Inflammatory macrophage (primary cell): ENCODE data around the gene OBP2A.
"Not testable (repeated sequence)": the region's sequence is repeated elsewhere in the genome, so short reads cannot be mapped to it uniquely, and the experiment has no call there.

Experiments used
- DNase-seq, 2 donors: peaks; one replicate each; pipeline ENCODE4 v3.0.0-alpha.2; 2020 to 2022

The OBP2A gene

DNA sequence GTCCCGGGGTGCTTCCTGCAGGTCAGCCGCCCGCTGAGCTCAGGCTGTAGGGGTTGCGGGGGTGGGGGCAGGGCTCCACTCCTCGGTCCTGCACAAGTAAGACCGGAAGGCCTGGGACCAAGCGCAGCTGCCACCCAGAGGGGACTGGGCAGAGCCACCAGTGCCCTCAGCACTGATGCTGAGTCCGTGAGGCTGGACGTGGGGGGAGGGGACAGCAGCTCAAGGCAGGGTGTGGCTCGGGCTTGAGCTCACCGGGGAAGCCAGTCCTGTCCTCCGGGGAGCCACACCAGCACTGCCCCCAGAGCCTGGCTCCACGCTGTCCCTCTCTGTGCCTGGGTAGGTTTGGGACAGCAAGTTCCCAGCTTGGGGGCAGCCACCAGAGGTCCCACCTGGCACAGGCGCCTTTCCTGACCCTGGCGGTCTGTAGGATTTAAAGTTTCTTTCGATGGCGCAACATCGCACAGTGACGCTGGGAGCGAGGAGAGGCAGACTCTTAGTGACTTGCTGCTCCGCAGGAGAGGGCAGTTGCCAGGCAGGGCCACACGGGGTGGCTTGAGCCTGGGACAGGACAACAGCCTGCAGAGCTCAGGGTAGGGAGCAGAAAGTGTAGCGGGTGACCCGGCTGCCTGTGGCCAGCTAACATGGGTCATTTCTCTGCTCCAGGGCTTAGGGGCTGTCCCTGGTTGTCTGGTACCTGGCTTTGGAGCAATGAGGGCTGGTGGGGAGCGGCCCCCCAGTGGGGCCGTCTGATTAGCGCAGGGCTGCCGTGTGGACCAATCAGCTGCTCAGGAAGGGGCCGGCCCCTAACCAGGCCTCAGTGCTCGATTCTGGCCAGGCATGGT is 19.0 kb upstream of the OBP2A start:
- DNase-seq: no peak

DNA sequence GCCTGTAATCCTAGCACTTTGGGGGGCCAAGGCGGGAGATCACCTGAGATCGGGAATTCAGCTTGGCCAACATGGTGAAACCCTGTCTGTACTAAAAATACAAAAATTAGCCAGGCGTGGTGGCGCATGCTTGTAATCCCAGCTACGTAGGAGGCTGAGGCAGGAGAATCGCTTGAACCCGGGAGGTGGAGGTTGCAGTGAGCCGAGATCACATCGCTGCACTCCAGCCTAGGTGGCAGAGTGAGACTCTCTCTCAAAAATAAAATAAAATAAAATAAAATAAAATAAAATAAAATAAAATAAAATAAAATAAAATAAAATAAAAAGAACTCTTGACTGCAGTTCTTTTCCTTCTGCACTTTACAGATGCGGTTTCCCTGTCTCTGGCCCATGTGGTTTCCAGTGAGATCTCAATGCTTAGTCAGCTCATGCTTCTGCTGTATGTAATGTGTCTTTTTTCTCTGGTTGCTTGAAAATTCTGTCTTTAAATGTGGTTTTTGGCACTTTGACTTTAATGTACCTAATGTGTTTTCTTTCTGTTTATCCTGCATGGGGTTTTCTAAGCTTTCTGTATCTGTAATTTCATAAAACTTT is 17.0 kb upstream of the OBP2A start:
- not testable (repeated sequence) for DNase-seq

DNA sequence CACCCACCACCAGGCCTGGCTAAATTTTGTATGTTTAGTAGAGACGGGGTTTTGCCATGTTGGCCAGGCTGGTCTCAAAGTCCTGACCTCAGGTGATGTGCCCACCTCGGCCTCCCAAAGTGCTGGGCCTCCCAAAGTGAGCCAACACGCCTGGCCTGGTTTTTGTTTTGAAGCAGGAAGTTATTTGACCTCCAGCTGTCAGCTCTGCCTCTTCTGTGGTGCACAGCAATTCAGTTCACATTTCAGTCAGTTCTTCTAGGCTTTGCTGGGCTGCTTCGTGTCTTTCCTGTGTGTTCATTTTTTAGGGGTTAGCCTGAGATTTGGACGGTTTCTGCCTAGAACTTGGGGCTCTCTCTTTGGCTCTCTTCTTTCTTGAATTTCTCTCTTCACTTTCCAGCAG is 15.8 kb upstream of the OBP2A start:
- no peak for DNase-seq

DNA sequence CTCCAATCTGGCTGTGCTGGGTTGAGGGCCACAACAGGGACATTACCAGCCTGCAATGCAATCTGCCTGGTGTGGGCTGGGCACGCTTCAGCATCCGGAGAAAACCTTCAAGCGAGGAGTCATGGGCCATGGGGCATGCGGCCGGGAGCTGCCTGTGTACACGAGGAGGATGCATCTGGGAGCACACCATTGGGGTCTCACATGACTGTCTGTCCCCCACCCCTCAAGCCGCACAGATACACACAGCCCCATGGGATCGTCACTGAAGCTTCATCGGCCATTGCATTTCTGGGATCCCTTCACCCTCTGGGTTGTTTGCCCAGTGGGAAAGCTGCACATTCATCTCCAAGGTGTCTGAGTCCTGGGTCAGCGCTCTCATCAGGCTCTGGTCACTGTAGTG is 14.8 kb upstream of the OBP2A start:
- DNase-seq: no peak

DNA sequence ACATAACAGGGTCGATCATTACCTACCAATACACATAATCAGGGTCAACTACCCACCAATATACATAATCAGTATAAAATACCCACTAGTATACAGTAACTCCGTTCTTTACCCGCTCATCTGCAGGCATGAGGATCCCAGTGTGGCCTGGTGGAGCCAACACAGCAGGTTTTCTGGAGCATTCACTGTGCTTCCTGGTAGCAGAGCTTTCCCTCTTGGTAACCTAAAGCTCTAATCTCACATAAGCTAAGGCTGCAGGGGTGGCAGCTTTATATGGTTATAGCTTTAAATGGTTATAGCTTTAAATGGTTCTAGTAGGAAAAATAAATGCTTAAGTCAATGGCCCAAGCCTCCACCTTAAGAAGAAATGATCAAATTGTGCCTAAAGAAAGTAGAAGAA is 12.8 kb upstream of the OBP2A start:
- DNase-seq: no peak

- no peak for DNase-seq
These were observed 12.3 kb upstream of the OBP2A start for GRCh38 chr9:135533674-135534073.

GRCh38 chr9:135534192-135534711 is 11.7 kb upstream of the OBP2A start:
- DNase-seq: not testable (repeated sequence)

GRCh38 chr9:135534826-135535225 is 11.1 kb upstream of the OBP2A start:
- DNase-seq: not testable (repeated sequence)

DNA sequence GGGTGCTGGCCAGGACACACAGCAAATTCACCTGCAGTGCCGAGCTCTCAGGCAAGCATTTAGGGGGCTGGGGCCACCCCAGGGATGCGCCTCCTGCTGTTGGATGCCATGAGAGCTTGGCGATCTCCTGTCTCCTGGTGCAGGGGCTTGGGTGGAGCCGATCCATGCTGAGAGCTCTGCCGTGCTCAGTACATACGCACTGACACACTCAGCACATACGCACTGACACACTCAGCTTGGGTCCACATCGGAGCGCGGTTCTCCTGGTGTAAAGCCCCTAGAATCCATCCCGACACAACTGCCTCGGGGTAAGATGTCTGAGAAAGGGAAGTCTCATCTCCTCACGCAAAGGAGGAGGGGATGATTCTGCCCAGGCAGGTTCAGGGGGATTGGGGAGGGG is 10.3 kb upstream of the OBP2A start:
- DNase-seq: not testable (repeated sequence)

DNA sequence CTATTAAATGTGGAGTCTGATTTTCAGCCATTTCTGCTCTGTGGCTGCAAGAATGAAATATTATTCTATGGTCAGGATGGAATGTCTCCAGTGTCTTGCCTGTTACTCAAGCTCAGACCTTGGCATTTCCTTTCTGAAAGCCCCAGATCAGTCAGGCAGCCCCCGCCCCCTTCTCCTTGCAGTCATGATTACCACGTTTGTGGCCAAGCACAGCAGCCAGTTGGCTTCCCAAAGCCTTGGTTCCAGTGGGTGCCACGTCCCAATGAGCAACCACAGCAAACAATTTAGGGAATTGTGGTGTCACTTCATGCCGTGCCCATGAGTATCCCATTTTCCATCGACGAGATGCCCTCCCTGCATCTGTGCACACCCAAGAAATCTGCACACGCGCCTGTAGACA is 9.7 kb upstream of the OBP2A start:
- DNase-seq: no peak

DNA sequence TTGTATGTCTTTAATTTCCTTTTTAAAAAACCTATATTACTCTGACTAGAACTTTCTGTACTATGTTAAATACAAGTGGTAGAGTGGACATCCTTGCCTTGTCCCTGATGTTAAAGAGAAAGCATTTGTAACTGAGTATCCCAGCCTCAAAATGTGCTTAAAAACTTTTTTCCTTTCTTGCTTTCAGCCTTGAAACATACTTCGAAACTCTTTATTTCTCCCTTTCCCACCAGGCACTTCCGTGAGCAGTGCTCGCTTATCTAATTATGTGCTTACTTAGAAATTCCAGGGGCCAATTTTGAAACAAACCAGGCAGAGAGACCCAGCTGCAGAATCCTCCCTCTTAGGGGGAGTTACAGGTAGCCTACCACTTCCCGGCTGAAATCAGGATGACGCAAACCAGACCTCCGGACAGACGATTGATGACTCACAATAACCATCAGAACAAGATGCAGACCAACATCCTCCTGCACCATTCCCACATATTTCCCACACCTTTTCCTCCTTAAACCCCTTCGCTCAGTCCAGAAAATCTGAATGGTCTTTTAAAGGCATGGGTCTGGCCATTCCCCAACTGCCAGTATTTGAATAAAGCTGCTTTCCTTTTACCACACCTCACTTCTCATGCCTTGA is 2.5 kb upstream of the OBP2A start:
- not testable (repeated sequence) for DNase-seq

GRCh38 chr9:135544981-135545635 is 818 bp upstream of the OBP2A start:
- DNase-seq: no peak

- not testable (repeated sequence) for DNase-seq
These were observed 1.1 kb downstream of the OBP2A start for GRCh38 chr9:135546792-135547617.

- no peak for DNase-seq
These were observed 2.1 kb downstream of the OBP2A start for GRCh38 chr9:135547756-135548736.

DNA sequence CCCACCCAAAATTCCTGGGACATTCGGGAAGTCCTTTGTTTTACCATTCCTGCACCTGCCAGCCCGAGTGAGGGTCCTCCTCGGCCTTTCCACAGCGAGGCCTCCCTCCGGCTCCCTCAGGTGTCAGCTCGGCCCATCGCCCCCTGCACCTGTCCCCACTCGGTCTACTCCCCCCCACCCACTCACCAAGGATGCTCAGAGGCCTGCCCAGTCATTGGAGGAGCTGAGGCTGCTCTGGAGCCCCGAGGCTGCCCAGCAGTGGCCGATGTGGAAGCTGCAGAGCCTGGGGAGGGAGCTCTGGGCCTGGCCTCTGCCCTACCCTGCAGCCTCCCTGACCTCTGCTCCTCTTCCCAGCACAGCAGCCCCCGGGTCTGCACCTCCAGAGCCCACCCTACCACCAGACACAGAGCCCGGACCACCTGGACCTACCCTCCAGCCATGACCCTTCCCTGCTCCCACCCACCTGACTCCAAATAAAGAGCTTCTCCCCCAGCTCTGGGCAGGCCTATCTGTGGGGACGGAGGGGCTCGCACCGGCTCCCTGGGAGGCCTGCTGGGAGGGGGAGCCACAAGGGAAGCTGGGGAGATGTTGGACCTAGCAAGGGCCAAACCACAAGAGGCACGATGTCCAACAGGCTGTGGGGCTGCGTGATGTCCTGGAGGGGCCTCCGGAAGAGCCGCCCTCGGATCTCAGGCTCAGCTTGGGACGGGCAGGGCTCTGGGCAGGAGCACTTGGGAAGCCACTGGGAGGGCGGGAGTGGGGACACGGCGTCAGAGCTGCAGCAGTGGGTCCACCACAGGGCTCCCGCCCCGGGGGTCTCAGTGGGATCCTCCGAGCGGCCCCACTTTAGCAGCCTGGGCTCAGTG is 3.8 kb downstream of the OBP2A start:
- DNase-seq: not testable (repeated sequence)

DNA sequence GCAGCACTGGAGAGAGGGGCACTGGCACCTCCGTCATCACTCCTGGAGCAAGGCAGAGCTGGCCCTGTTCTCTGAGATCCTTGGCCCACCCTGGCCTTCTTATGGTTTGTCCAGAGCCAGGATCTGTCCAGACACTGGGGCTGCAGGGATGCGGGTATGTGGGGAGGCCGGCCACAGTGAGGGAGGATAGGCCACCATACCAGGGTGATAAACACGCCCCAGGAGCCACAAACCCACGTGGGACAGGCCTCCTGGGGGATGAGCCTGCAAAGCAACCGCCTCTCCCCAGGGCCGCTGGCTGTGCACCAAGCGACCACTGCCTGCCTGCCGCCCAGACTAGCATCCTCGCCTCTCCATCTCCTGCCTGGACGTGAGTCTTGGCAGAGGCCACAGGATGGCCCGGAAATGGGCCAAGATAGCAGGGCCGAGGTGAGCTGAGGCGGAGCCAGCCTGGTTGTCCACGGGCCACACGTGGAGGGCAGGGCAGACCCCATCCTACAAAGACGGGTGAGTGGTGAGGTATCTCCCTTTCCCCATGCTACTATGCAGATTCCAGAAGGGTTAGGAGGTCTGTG is 4.5 kb downstream of the OBP2A start:
- DNase-seq: no peak

GRCh38 chr9:135551031-135551430 is 5.1 kb downstream of the OBP2A start:
- DNase-seq: no peak

GRCh38 chr9:135551456-135551855 is 5.5 kb downstream of the OBP2A start:
- no peak for DNase-seq

GRCh38 chr9:135552021-135552697 is 6.2 kb downstream of the OBP2A start:
- no peak for DNase-seq
